ENCODE data around the gene SPATA3. TPM values are rescaled to one million over a fixed set of nuclear protein-coding genes. Genes with fewer than 3 reads are reported as not detected.
"Not testable (repeated sequence)": the region's sequence is repeated elsewhere in the genome, so short reads cannot be mapped to it uniquely, and the experiment has no call there.

Gene SPATA3
- total RNA-seq, 1 donor from 2014 or later = not detected

GRCh38 chr2:230961091-230961491 lies 34.8 kb upstream of the SPATA3 start:
- H3K36me3 ChIP-seq = no peaks in the 10 kb centered on the region
- no peak overlapping the region for H3K27ac ChIP-seq
- no peaks in the 10 kb centered on the region for H3K4me1 ChIP-seq
- peaks cover 17% of the 10 kb centered on the region for H3K27me3 ChIP-seq
- TF ChIP-seq CTCF (IDR thresholded peaks at IDR 0.05) = no peak
- no peak overlapping the region for H3K4me3 ChIP-seq
- H3K9me3 ChIP-seq = no peaks in the 10 kb centered on the region
- intact Hi-C loops (cut with DNase I) = no loop called here
- DNase-seq = no peak
- no peak for ATAC-seq

- DNase-seq (no peak), ATAC-seq (no peak)
- H3K36me3 ChIP-seq = no peaks in the 10 kb centered on the region
- no peak for TF ChIP-seq CTCF (IDR thresholded peaks at IDR 0.05)
- H3K4me1 ChIP-seq = no peaks in the 10 kb centered on the region
- no peak overlapping the region for H3K27ac ChIP-seq
- no peak overlapping the region for H3K4me3 ChIP-seq
- H3K27me3 ChIP-seq = no peaks in the 10 kb centered on the region
- no peaks in the 10 kb centered on the region for H3K9me3 ChIP-seq
- intact Hi-C loops (cut with DNase I) = no loop called here
These were observed 31.7 kb upstream of the SPATA3 start for GRCh38 chr2:230964136-230964730.

GRCh38 chr2:230967113-230967512 lies 28.8 kb upstream of the SPATA3 start:
- DNase-seq (no peak), ATAC-seq (no peak)
- no peaks in the 10 kb centered on the region for H3K9me3 ChIP-seq
- H3K36me3 ChIP-seq = no peaks in the 10 kb centered on the region
- no peak overlapping the region for H3K27ac ChIP-seq
- H3K27me3 ChIP-seq = no peaks in the 10 kb centered on the region
- no peaks in the 10 kb centered on the region for H3K4me1 ChIP-seq
- H3K4me3 ChIP-seq = no peak overlapping the region
- intact Hi-C loops (cut with DNase I) = no loop called here
- TF ChIP-seq CTCF (IDR thresholded peaks at IDR 0.05) = no peak

GRCh38 chr2:230968314-230968713 lies 27.6 kb upstream of the SPATA3 start:
- ATAC-seq; H3K4me3 ChIP-seq; DNase-seq; H3K27ac ChIP-seq; intact Hi-C loops (cut with DNase I); H3K9me3 ChIP-seq; H3K27me3 ChIP-seq; H3K4me1 ChIP-seq; H3K36me3 ChIP-seq: not testable (repeated sequence)

- no peak overlapping the region for H3K27ac ChIP-seq
- intact Hi-C loops (cut with DNase I) = no loop called here
- no peaks in the 10 kb centered on the region for H3K9me3 ChIP-seq
- ATAC-seq (no peak), DNase-seq (no peak)
- no peaks in the 10 kb centered on the region for H3K4me1 ChIP-seq
- peak overlapping the region; percentile 14 for H3K4me3 ChIP-seq
- H3K36me3 ChIP-seq = no peaks in the 10 kb centered on the region
- no peaks in the 10 kb centered on the region for H3K27me3 ChIP-seq
- TF ChIP-seq CTCF (IDR thresholded peaks at IDR 0.05) = no peak
These were observed 26.8 kb upstream of the SPATA3 start for GRCh38 chr2:230968921-230969658.

GRCh38 chr2:230969659-230970015 lies 26.3 kb upstream of the SPATA3 start:
- Histone ChIP-seq H3K4me3 (no peak overlapping the region), H3K36me3 (no peaks in the 10 kb centered on the region), H3K27ac (no peak overlapping the region), H3K9me3 (no peaks in the 10 kb centered on the region), H3K27me3 (no peaks in the 10 kb centered on the region), H3K4me1 (no peaks in the 10 kb centered on the region)
- intact Hi-C loops (cut with DNase I) = no loop called here
- DNase-seq (no peak), ATAC-seq (no peak)
- TF ChIP-seq CTCF (IDR thresholded peaks at IDR 0.05) = no peak
